Lower leg skin (tissue), 4 donors: Measurements from ENCODE around the gene CES2. TPM values are rescaled to one million over a fixed set of nuclear protein-coding genes. Genes with fewer than 3 reads are reported as not detected.
"Not testable (repeated sequence)": the region's sequence is repeated elsewhere in the genome, so short reads cannot be mapped to it uniquely, and the experiment has no call there.

Source experiments
- DNase-seq, 2 donors: peaks; one replicate each; pipeline ENCODE4 v3.0.0-alpha.2; 2019; ENCODE audit warnings: low spot score in 2 of 2
- H3K4me3 ChIP-seq: fragments of 200-600 bp; sonication (generic); 2 replicates; pipeline ENCODE4 v1.5.1; 2017; ENCODE audit warnings: mild to moderate bottlenecking, low read depth; ENCODE audit not compliant: poor library complexity, severe bottlenecking
- CTCF ChIP-seq, 3 donors: fragments of 450-650 bp; IDR thresholded peaks; one replicate each; pipeline ENCODE4 v1.5.1; 2016; ENCODE audit warnings: antibody characterized with exemption in 3 of 3, mild to moderate bottlenecking in 3 of 3, moderate library complexity in 2 of 3
- POLR2A ChIP-seq, 2 donors: fragments of 450-650 bp; IDR thresholded peaks; one replicate each; pipeline ENCODE4 v1.6.1; 2016 to 2017; ENCODE audit warnings: antibody characterized with exemption in 2 of 2, mild to moderate bottlenecking in 1 of 2, moderate library complexity in 1 of 2
- WGBS, 2 donors: methylation state at CpG; one replicate each; pipeline ENCODE4 v1.1.5; 2018; 5-methylcytosine and 5-hydroxymethylcytosine counted together
- intact Hi-C: fragments of 100-400 bp; cut with DNase I; formaldehyde crosslinking; loops from one replicate; pipeline ENCODE4 v1.15.0; 2023; ENCODE audit warnings: low total_unique reads
- total RNA-seq, 4 donors: library from RNA; depleted of rRNA; stranded (reverse); fragments of >200 nt; gene quantifications; one replicate each; pipeline ENCODE4 v1.1.0, GENCODE V29; 2016

The CES2 gene
- total RNA-seq, 4 donors from 2014 or later, result 37.4 to 90.2 (median 50.2) TPM

DNA sequence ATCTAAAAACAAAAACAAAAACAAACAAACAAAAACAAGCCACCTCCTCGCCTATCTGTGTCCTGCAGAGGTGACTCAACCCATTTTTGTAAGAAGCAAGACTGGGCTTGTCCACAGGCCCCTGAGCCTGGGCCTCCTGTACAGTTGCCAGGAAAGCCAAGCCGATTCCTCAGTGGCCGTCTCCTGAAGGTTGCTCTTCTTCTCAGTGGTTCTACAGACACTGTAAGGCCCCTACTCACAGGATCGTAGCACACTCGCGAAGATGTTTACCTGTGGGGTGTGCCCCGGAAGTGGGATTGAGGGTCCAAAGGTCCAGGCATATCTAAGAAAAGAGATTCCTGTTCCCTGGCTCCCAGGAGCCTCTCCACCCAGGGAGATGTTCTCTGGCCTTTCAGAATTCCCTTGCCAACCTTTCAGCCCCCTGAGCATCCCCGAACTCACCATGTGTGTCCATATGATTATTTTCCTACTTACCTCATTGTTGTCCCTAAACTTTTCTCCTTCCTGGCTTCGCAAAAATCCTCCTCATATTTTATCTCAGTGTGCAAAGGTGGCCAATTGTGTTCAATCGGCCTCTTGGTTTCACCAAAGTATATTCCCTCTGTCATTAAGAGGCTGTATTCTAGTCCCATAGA lies 18.3 kb downstream of the CES2 start:
- WGBS, 2 donors, result 74 to 82% methylated on average over 10 of the region's 10 CpGs
- no peak for DNase-seq
- intact Hi-C loops, result no loop called here

GRCh38 chr16:66954097-66954659 lies 18.9 kb downstream of the CES2 start:
- H3K4me3 ChIP-seq, result no peak overlapping the region
- no peak for TF ChIP-seq CTCF (IDR thresholded peaks at IDR 0.05)
- no peak for TF ChIP-seq POLR2A (IDR thresholded peaks at IDR 0.05)
- 17 to 18% methylated on average over 8 of the region's 8 CpGs for WGBS, 2 donors
- intact Hi-C loops, result no loop called here
- peak; percentile 76 to 94 for DNase-seq

More for the DNA sequence above, 18.3 kb downstream of the CES2 start:
- no peak overlapping the region for H3K4me3 ChIP-seq
- TF ChIP-seq CTCF (IDR thresholded peaks at IDR 0.05) (no peak), POLR2A (IDR thresholded peaks at IDR 0.05) (no peak)

DNA sequence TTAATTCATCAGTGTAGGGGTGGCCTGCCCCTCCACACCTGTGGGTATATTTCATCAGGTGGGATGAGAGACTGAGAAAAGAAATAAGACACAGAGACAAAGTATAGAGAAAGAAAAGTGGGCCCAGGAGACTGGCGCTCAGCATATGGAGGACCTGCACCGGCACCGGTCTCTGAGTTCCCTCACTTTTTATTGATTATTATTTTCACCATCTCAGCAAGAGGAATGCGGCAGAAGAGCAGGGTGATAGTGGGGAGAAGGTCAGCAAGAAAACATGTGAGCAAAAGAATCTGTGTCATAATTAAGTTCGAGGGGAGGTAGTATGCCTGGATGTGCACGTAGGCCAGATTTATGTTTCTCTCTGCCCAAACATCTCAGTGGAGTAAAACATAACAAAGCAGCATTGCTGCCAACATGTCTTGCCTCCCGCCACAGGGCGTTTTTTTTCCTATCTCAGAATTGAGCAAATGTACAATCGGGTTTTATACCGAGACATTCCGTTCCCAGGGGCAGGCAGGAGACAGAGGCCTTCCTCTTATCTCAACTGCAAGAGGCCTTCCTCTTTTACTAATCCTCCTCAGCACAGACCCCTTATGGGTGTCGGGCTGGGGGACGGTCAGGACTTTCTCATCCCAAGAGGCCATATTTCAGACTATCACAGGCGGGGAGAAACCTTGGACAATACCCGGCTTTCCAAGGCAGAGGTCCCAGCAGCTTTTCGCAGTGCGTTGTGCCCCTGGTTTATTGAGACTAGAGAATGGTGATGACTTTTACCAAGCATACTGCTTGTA lies 20.2 kb downstream of the CES2 start:
- 78 to 81% methylated on average over 17 of the region's 17 CpGs for WGBS, 2 donors
- intact Hi-C loops, result not testable (repeated sequence)

GRCh38 chr16:66956154-66956457 lies 20.8 kb downstream of the CES2 start:
- intact Hi-C loops, DNase-seq, H3K4me3 ChIP-seq: not testable (repeated sequence)
- 78 to 88% methylated on average over 1 of the region's 1 CpG for WGBS, 2 donors

More for the DNA sequence above, 20.2 kb downstream of the CES2 start:
- not testable (repeated sequence) for H3K4me3 ChIP-seq, DNase-seq

- WGBS, 2 donors, result 62% methylated on average over 7 of the region's 7 CpGs
- TF ChIP-seq CTCF (IDR thresholded peaks at IDR 0.05) (no peak), POLR2A (IDR thresholded peaks at IDR 0.05) (no peak)
- no peak for DNase-seq
- no peak overlapping the region for H3K4me3 ChIP-seq
- intact Hi-C loops, result no loop called here
Measured at GRCh38 chr16:66958857-66959703, 23.8 kb downstream of the CES2 start.

- no peak overlapping the region for H3K4me3 ChIP-seq
- WGBS, 2 donors, result 33% methylated on average over 5 of the region's 5 CpGs
- TF ChIP-seq CTCF (IDR thresholded peaks at IDR 0.05) (no peak), POLR2A (IDR thresholded peaks at IDR 0.05) (no peak)
- no peak for DNase-seq
- intact Hi-C loops, result no loop called here
Measured at GRCh38 chr16:66959704-66960161, 24.4 kb downstream of the CES2 start.
